ENCODE measurements around the gene TTC7B.

DNA sequence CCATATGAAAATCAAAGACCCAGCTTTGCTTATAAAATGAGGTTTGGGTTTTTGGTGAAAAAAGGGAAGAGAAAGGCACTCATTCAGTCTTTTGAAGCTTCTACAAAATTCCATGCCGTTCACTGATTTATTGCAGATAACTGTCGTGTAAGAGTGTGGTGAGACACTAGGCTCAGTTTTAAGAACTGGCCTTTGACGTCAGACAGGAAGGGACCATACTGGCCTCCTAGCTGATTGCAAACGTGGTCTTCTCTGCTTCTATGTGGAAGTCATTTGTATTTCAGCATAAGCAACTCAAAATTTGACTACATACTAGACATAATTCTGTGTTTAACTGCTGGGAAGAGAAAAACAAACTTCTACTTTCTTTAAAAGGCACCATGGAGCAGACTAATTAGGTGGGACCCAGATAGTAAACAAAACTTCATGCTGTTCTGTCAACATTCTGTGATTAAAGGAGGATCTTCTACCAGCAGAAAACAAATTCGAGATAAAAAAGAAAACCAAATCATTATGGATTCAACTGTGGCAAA is 168.7 kb downstream of the TTC7B start:
- TF ChIP-seq, protein P1, sequence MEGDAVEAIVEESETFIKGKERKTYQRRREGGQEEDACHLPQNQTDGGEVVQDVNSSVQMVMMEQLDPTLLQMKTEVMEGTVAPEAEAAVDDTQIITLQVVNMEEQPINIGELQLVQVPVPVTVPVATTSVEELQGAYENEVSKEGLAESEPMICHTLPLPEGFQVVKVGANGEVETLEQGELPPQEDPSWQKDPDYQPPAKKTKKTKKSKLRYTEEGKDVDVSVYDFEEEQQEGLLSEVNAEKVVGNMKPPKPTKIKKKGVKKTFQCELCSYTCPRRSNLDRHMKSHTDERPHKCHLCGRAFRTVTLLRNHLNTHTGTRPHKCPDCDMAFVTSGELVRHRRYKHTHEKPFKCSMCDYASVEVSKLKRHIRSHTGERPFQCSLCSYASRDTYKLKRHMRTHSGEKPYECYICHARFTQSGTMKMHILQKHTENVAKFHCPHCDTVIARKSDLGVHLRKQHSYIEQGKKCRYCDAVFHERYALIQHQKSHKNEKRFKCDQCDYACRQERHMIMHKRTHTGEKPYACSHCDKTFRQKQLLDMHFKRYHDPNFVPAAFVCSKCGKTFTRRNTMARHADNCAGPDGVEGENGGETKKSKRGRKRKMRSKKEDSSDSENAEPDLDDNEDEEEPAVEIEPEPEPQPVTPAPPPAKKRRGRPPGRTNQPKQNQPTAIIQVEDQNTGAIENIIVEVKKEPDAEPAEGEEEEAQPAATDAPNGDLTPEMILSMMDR (IDR thresholded peaks at IDR 0.05) = no peak
- no peak for TF ChIP-seq EZH2 (IDR thresholded peaks at IDR 0.05; ENCODE audit: borderline replicate concordance, insufficient read depth, low read depth, low read length, poor library complexity, severe bottlenecking)
